GM21723 (cell line): ENCODE results near the gene TLE4.
"Not testable (repeated sequence)": the region's sequence is repeated elsewhere in the genome, so short reads cannot be mapped to it uniquely, and the experiment has no call there.

Source experiments
- ATAC-seq: cut with Tn5 transposase; IDR thresholded peaks from one replicate; pipeline ENCODE4 v1.9.1; 2021; ENCODE audit warnings: mild to moderate bottlenecking, moderate library complexity; ENCODE audit not compliant: unreplicated experiment

The TLE4 gene

DNA sequence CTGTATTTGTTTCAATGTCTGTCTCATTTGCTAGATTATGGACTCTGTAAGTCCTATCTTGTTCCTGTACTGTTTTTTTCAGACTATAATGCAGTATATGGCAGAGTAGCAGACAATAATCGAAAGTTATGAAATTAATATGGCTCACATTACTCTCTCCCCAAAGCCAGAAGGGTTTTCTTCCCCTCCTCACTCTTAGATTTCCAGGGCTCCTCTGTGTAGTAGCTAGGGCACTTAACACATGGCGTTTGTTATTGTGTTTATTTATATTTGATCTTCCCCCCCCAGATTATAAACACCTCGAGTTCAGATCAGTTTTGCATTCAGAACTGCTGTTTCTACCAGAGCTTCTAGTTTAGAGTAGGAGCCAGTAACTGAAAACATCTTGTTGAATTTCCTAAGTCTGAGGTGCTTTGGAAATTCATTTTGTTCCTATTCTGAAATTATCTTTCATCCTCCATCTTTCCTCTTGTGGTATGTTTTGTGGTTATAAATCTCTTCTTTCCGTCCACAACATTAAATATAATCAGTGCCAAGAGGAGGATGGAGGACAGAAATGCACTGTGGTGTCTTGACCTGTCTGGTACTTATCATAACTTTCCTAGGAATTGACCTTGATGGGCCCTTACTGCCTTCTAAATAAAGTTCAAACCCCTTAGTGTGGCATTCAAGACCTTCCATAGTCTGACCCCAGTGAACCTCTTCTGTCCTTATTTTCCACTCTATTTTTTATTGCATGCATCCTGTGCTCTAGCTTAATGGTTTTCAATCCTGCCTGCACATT is 27.0 kb downstream of the TLE4 start:
- ATAC-seq: no peak

DNA sequence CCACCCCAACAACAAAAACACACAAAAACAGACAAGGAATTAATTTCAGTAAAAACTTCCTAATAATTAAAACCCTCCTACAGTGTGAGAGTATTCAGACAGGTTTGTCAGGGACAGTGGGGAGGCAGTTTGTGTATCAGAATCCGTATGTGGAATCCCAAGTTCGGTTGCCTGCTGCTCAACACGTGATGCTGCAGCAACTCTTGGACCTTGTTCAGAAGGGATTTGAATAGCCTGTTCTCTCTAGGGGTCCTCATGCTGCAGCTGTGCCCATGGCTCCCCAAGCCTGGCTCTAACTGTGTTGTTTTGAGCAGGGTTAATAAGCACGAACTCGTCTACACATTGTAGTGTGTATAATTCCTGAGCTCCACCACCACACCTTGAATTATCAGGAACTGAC is 28.7 kb downstream of the TLE4 start:
- ATAC-seq: no peak

DNA sequence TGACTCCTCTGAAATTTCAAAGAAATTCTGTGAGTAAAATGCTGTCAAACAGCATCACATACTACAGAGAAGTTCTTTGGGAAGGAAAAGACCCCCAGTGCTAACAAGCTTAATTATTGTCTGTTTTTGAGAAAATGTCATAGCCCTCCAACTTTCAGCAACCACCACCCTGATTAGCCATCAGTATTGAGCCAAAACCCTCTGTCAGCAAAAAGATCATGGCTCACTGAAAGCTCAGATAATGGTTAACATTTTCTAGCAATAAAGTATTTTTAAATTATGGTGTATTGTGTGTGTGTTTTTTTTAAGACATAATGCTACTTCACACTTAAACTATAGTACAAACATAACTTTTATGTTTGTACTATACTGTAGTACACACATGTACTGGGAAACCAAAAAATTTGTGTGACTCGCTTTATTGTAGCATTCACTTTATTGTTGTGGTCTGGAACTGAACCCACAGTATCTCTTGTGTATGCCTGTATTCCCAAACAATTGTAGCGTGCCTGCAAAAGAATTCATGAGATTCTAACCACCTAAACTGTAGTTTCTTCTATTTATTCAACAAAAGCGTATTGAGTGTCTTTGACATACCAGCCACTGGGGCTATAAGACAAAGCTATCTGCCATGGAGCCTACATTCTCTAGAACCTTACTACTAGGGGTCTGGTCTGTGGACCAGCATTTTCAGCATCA is 31.6 kb downstream of the TLE4 start:
- ATAC-seq: no peak

DNA sequence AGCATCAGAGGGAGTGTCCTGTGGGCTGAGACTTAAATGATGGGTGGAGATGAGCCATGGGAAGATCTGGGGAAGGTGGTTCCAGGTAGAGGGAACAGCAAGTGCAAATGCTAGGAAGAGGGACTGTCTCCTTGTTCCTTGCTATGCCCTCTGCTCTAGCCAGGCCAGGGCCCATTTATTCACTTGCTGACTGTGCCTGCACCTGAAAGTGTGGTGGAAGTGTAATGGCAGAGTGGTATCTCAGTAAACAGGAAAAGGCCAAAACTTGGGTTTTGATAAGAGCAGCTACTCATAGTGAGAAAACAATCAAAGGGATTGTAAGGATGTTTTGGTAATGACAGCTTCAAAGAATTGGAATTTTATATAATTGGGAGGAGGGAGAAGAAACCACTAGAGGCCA is 32.4 kb downstream of the TLE4 start:
- no peak for ATAC-seq

DNA sequence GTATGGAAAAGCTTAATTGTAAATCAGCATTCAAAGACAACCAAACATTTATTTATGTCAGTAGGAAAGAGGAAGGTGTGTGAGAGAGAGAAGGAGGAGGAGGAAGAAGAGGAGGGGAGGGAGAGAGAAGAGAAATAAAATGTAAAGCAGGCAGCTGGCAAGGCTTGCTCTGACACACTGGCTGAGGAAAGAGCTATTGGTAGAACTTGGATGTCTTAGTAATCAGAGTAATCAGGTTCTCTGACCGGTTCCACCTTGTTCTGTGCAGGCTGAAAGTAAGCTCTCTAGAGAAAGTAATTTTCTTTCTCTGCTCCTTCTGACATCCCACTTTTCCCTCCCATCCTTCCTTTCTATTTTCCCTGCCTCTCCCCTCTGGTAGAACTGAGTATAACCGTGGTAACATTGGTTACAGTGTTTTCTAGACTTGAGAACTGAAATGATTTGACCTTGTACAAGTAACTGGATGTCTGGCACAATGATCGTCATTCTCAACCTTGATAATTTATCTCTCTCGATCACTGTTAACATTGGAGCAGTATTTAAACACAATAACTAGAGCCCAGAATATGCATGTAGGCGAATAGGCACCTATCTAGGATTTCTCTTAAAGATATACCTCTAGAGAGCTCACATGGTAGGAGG is 33.3 kb downstream of the TLE4 start:
- ATAC-seq: no peak

DNA sequence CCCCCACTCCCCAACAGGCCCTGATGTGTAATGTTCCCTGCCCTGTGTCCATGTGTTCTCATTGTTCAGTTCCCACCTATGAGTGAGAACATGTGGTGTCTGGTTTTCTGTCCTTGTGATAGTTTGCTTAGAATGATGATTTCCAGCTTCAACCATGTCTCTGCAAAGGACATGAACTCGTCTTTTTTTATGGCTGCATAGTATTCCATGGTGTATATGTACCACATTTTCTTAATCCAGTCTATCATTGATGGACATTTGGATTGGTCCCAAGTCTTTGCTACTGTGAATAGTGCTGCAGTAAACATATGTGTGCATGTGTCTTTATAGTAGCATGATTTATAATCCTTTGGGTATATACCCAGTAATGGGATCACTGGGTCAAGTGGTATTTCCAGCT is 34.8 kb downstream of the TLE4 start:
- not testable (repeated sequence) for ATAC-seq

DNA sequence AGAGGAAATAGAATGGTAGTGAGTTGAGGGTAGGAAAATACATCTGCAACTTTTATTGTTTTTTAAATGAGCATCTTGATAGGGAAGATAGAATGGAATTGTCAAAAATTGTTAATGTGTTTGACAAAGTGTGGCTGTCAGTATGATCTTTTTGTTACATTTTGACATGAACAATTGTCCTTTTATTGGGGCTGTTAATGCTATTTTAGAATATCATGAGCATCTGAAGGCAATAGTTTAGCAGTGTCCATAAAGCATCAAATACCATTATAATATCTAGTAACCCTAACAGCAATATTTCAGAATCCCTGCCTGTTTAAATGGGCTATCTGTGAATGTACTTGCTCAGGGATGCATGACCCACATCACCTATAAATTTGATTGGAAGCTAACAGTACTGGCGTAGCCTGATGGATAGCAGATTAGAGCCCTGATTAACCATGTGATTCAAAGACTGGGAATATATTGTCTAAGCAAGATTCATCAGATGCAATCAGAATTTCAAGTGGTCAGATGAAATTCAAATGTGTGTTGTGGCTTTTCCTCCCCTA is 37.8 kb downstream of the TLE4 start:
- no peak for ATAC-seq

DNA sequence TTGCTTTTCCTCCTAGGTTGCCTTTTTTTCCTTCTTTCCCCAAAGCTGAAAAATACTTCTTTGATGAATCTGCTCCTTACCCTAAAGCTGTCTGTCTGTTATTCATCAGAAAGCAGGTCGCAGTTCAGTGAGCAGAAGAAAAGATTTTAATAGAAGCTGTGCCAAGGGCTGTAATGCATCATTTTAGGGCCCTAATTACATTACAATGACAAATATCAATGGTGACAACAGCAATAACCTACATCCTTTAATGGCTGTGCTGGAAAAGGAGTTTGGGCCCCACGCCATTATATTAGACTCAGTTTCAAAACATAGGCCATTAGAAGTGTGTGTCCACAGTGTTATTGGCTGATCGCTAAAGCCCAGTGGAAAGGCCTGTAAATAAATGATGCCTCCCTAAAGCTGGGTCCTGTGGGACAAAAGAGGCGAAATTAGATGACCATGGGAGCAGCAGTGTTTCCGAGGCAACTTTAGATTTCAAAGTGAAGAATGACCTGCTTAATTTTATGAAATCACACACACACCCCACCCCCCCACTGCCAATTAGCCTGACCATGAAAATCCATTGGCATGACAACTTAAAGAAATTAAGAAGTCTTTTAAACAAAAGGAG is 38.4 kb downstream of the TLE4 start:
- no peak for ATAC-seq

DNA sequence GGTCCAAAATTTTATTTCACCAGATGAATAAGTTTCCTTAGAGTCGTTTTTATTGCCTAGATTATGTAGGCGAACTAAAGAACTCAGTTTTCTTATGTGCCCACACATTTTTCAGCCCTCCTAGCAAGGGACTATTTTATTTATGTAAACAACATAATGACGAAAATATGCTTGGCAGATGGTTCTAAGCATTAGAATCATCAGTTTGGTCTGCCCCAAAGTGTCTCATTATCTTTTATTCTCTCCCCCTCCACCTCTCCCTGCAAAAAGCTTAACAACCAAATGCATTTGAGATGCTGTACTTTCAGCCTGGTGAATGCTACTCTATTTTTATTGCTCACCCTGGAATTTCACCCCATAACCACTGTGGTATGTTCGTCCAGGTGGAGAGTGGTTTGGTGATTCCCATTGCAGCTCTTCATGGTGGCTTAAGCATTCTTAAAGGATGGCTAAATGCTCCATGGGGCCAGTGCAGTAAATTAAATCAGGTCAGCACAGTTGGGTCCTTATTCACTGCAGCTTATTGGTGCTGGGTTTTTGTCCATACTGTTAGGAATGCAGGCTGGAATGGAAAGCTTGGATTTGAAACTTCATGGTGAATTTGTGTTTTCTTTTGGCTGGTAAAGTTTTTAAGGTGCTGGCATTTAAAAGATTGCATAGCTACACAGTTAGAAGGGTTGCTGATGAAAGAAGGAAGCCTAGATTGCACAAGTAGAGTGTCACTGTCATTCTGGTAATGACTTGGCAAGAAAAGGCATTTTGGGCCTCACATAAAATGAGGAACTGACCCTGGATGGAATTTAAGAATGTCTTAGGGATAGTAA is 39.2 kb downstream of the TLE4 start:
- ATAC-seq: peak; percentile 95

DNA sequence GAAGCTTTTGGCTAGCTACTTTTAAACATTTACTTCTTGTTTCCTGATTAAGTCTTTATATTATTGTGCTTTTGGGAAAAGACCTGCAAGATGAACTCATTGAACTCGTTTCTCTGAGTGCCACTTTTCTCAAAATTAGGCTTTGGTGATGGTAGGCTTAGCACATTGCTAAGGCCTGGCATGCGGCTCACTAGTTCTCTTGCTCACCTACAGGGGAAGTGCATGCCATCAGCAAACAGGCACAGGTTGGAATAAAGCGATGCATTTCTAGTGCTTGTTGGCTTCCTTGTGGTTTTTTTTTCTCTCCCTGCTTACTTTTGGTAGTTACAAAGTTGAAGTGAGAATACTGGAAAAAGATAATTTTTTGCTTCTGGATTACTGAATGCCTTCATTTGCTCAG is 41.4 kb downstream of the TLE4 start:
- no peak for ATAC-seq

DNA sequence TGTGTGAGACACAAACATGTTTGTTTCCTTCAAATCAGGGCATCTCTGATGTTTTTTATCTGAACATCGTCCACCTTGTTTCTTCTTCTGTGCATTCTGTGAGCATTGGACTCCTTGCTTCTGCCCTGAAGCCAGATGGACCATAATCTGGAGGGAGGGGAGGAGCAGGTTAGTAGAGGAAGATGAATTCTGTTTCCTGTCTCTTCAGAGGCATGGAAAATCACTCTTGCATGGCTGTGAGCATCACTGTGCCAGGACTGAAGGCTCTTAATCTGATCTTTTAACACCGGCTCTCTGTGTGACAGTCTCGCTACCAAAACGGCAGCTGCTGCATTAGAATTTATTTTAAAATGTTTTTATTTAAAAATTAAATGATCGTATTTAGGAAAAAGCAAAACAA is 43.3 kb downstream of the TLE4 start:
- no peak for ATAC-seq

DNA sequence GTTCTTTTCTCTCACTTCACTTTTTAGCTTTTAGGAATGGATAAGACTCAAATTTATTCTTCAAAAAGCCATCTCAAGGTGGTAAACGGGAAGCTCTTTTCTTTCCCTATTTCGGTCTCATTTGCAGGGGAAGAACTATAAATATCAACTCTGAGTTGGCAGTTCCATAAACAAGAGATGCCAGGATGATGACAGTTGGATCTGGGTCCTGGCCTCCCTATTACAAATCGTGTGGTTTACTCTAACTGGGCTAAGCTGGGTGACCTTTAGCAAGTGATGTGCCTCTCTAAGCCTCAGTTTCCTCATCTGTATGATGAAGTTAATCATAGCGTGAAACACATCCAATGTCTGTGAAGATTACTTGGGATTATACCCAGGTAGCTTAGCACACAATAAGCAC is 44.2 kb downstream of the TLE4 start:
- no peak for ATAC-seq

DNA sequence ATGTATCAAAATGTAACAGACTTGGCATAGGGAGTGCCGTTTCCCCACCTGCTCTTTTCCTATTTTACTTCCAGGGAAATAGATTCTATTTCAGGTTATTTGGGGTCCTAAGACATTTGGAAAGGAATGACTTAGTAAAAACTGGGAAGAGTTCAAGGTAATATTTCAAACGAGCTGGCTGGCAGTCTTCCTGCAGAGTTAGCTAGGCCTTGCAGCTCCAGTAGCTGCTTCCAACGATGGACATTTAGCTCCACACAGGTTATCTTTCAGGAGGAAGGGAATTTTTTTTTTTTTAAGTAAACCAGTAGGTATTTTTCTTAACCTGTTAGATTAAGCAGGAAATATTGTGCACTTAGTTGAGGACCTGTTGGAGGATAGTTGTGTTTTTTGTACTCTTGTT is 45.2 kb downstream of the TLE4 start:
- no peak for ATAC-seq

DNA sequence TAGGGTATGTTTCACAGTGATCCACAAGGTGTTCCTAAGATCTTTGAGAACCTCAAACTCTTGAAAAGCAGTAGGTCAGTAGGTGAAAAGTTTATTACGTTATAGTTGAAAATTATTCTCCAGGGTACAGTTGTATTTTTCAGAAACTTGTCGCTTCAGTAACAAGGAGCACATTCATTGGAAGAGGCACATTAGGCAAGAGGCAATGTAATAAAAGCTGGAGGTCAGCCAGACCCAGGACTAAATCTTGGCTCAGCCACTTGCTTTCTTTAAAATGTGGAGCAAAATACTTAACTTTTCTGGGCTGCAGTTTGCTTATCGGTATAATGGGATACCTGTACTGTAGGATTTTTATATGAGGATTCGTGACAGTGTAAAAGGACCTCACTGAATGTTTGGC is 45.6 kb downstream of the TLE4 start:
- no peak for ATAC-seq

DNA sequence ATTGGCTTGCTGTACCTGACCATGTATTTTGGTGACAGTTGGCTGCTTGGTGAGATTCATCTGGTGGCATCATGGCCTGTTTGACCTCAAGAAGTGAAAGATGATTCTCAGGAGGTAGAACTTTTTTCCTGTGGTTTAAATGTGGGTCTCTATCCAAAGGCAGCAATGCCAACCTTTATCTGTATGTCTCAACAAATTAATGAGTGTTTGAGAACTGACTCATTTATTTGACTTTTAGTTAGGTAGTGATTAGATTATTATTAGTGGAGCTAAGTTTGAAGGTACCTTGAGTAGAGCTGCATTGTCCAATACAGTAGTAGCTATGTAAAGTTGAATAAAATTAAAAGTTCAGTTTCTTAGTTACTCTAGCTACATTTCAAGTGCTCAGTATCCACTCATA is 48.2 kb downstream of the TLE4 start:
- ATAC-seq: no peak

DNA sequence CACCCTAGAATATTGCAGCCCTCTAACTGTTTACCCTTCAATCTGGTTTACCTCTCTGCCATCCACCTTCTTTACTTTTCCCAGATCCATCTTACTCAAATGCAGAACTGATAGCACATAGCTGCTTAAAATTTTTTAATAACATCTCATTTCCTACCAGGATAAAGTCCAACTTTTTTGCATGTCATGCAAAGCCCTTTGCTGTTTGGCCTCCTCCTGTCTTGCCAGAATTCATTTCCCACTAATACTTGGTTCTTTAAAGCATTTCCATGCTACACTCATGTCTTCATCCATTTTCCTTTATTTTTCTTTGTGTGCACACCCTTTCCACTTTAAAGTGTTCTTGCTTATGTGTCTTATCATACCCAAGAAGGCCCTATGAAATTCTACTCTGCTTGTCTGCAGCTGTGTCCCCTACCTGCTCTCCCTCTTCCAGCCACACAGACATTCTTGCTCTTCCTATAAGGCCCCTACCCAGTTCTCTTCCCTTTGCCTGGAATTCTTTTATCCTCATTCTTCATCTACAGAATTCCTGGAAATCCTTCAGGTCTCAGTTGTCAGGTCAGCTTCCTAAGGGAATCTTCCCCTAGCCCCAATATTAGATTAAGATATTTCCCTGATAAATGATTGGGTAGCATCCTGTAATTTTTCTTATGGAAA is 50.3 kb downstream of the TLE4 start:
- ATAC-seq: no peak

DNA sequence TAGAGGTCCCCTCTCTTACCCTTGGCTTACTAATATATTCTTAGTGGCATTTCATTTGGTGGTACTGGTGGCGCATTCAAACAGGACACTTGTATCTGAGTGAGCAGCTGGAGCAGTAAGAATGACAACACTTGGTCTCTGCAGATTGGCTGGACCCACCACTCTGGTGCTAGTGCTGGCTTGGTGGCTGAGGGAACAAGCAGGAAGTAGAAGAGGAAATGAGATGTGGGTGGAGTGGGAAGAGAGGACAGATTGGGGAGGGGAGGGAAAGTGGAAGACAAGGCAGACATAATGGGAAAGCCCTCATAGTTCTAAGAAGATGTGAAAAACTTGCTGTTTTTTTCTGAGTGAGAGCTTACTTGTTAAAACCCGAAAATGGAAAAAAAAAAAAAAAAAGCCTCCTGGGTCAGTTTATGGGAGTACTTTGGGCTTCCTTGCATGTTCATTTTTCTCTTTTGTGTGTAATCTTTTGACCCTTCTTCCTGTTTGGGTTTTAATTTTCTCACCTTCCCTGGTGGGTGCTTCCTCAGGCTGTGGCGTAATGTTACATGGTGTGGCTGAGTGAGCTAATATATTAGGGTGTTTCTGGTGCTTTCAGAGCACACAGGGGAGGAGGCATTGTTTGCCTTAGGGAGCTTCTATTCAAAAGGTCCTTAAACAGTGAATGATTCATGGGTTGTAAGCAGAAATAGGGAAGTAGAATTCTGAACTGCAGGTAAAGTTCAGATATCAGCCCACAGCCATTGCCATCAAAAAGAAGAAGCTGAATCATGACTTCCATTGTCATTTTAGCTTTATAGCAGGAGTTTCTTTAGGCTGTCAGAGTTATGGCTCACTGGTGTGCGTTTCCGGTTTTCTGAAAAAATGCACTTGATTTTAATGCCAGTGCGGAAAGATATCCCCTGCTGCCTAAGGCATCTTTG is 52.3 kb downstream of the TLE4 start:
- ATAC-seq: peak; percentile 90

DNA sequence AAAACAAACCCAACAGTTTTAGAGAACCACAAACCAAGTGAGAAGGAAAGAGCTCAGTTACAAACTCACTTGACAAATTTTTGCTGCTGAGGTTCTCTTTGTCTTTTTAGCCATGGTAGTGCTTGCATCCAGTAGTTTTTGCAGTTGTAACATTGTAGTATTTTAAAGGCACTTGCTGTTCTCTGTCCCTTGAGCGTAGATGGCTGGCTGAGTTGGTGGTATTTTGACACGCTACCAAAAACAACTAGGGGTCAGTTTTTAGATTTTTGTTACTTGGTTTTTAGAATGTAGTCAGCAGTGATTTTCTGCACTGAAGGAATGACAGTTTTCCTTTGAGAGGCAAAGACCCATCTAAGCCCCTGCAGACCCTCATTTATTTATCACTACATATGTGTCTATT is 58.0 kb downstream of the TLE4 start:
- no peak for ATAC-seq
